Midbrain (tissue), 1 donor: Measurements from ENCODE around the gene ZC3H12C.
"Not testable (repeated sequence)": the region's sequence is repeated elsewhere in the genome, so short reads cannot be mapped to it uniquely, and the experiment has no call there.

ENCODE experiments used
- DNase-seq: peaks from one replicate; lab custom pipeline; 2025; lab: John Stamatoyannopoulos, UW

Gene ZC3H12C

DNA sequence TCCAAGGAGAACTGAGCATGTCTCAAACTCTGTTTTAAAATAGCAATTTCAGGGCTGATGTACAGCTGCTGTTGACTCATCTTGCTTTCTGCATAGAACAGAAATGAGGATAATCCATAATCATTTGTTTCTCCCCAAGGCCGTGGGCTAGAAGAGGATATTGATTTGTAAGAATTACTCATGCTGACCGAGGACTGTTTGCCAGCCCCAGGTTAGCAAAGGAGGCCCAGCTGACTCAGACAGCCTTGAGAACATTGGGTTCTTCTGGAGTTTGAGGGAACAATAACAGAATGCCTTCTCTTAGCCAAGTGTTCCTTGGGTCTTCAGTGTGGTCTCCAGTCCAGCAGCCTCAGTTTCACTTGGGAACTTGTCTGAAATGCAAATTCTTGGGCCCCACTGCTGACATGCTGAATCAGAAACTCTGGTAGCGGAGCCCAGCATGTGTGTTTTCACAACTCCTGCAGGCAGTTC lies 92.0 kb downstream of the ZC3H12C start:
- peak; percentile 35 for DNase-seq

DNA sequence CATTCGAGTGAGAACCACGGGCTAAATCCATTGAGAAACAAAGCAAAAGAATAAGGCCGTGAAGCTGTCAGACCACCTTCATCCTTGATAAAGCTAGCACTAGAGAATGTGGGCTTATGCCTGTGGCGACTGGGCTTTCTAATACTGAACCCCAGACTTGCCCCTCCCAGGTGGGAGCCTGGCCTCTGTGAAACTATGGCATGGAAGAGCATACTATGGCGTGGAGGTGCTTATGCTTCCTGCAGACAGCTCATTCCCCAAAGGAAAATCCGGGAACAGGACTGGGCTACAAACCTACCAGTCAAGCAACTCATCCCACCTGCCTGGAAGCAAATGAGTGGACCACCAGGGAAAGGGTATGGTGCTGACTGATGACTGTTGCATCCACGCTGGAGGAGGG lies 92.4 kb downstream of the ZC3H12C start:
- DNase-seq: no peak

DNA sequence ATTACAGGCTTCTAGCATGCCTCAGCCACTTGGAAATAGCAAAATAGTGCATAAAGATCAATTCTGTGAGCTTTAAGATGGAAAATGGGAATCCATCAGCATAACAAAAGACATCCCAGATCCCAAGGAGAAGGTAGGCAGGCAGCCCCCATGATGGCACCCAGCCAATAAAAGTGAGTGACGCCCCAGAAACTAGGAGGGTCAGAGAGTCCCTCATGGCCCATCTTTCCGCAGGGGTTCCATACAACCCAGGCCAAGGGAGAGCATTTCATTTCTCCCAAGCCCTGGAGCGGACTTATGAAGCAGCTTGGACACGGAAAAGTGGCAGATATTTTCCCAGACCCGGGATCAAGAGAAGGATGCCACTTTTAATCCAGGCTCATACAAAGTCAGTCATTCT lies 93.3 kb downstream of the ZC3H12C start:
- DNase-seq: no peak

DNA sequence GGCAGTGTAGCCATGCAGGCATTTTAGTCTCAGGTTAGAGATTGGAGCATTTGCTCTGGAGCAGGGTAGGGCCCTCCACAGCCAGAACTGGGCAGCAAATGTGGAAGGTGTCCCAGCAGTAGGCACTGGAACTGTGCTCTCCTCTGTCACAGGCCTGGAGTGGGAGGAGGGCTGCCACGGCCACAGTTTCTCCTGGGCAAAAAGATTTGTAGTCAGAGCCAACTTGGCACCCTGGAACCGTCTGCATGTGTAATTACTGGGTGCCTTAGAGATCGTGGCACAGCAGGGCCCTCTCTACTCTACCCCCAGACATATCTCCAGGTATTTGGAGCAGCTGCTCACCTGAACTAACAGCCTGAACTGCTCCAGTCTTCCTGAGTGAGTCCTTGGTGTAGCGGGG lies 93.7 kb downstream of the ZC3H12C start:
- DNase-seq: no peak

DNA sequence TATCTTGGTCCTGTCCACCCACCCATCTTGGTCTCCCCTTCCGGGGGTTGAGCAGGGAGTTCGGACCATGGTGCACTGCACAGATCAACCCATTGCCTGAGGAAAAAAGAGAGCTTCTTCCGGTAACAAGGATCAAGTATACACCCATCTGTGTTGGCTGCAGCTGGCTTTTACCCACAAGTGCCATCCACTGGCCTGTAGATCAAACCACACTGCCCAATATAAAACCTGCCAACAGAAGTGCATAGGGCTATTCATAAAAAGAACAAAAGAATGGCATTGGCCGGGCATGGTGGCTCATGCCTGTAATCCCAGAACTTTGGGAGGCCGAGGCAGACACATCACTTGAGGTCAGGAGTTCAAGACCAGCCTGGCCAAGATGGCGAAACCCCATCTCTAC lies 94.5 kb downstream of the ZC3H12C start:
- DNase-seq: no peak

DNA sequence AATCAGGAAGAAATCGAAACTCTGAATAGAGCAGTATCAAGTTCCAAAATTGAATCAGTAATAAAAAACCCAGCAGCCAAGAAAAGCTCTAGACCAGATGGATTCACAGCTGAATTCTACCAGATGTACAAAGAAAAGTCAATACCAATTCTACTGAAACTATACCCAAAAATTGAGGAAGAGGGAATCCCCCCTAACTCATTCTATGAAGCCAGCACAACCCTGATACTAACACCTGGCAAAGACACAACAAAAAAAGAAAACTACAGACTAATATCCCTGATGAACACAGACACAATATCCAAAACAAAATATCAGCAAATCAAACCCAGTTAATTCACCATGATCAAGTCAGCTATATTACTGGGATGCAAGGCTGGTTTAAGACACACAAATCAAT lies 97.7 kb downstream of the ZC3H12C start:
- no peak for DNase-seq

DNA sequence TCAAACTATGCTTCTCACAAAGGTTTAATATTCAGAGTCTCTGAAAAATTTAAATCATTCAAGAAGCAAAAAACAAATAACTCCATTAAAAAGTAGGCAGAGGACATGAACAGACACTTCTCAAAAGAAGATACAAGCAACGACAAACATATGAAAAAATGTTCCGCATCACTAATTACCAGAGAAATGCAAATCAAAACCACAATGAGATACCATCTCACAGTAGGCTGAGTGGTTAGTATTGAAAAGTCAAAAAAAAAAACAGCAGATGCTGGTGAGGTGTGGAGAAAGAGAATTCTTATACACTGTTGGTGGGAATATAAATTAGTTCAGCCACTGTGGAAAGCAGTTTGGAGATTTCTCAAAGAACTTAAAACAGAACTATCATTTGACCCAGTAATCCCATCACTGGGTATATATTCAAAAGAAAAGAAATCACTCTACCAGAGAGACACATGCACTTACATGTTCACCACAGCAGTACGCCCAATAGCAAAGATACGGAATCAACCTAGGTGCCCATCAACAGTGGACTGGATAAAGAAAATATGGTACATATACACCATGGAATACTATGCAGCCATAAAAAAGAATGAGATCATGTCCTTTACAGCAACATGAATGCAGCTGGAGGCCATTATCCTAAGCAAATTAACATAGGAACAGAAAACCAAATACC lies 99.6 kb downstream of the ZC3H12C start:
- DNase-seq: not testable (repeated sequence)

DNA sequence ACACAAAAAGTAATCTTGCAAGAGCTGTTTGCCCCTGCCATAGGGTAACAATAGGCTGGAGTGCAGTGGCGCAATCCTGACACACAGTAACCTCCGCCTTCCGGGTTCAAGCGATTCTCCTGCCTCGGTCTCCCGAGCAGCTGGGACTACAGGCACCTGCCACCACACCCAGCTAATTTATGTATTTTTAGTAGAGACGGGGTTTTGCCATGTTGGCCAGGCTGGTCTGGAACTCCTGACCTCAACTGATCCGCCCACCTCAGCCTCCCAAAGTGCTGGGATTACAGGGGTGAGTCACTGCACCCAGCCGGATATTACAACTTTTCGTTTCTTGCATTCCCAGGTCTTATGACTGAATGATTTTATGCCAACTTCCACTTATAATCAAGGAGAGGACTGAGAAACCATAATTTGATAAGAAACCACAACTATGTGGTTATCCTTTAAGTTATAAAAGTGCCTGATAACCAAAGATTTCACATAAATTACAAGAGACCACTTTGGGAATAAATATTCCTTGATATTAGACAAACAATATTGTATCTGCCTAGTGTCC lies 101.1 kb downstream of the ZC3H12C start:
- not testable (repeated sequence) for DNase-seq

DNA sequence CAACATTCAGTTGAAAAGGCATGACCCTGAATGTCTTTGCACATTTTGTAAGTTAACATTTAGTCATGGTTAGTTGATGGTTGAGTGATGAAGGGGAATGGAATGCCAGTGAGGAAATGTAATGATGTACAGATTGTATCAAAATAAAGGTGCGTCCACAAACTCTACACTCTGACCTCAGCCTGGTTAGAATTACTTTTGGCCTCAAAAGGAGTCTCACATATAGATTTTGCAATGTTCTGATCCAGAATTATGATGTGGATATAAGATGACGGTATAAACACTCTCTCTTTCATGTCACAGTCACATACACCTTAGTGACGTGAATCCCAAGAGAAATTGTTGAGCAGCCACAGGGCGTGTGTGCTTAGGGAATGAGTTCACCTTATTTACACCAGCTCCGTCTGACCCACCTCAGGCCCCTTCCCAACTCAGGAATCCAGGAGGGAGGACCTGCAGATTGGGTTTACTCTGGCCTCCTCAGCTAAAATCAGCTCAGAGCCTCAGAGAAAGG lies 103.1 kb downstream of the ZC3H12C start:
- no peak for DNase-seq

DNA sequence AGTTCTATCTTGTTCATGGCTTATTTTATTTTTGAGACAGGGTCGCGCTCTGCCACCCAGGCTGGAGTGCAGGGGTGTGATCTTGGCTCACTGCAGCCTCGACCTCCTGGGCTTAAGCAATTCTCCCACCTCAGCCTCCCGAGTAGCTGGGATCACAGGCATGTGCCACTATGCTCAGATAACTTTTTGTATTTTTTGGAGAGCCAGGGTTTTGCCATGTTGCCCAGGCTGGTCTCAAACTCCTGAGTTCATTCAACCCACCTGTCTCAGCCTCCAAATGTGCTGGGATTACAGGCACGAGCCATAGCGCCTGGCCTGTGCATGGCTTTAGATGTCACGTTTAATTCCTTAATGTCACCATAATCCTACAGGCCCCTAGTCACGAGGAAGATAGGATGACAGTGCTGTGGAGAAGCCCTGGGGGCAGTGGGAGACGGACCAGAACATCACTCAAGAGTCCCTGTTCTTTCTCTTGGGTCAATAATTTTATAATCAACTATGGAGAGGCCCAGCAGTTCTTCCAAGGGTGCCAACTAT lies 103.8 kb downstream of the ZC3H12C start:
- no peak for DNase-seq

DNA sequence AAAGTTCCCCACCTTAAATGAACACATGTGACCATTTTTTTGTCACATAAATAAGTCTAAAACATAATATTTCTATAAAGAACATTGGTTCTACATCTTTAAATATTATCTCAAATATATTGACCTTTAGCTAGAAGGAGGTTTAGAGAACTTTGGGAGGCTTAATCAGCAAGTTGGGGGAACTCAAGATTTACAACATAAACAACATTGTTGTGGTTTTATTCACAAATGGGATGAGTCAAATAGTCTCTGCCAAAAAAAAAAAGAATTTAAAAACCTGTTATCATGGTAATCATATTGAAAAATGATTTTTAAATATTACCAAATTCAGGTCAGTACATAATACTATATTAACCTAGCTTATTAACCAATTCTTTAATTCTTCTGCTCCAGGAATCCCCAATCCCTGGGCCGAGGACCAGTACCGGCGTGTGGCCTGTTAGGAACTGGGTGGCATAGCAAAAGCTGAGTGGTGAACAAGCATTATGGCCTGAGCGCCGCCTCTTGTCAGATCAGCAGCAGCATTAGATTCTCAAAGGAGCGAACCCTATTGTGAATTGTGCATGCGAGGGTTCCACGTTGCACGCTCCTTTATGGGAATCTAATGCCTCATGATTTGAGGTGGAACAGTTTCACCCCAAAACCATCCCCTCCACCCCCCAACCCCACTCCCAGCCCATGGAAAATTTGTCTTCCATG lies 105.0 kb downstream of the ZC3H12C start:
- DNase-seq: no peak

DNA sequence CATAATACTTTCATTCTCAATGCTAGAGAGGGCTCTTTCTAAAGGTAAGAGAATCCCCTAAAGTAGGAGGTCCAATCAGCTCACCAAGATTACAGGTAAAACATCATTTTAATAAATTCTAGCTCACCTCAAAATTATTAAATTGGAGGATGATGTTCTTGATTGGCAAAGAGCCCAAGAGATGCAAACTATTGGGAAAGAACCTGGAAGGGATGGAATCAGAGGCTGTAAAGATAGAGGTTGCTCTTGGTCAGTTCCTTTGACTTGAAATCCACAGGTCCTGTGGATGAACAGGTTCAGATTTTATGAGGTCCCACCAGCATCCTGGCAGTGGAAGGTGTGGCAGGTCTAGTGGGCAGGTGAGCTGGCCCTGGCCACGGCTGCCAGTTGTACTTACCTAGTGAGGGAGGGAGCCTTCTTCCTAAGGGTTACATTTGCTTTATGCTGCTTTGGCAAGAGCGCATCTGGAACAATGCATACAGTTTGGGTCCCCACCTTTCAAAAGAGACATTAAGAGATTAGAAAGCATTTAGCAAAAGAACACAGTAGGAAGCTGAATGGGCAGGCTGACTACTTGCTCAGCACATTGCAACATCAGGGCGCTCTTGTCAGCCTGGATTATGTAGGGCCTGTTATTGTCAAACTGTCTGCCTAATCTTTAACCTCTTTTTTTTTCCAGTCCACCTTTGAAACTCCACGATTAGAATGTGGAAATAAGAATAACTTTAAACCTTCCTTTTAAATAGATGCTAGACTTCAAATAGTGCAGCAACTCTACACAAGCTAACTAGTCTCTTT lies 106.2 kb downstream of the ZC3H12C start:
- no peak for DNase-seq

DNA sequence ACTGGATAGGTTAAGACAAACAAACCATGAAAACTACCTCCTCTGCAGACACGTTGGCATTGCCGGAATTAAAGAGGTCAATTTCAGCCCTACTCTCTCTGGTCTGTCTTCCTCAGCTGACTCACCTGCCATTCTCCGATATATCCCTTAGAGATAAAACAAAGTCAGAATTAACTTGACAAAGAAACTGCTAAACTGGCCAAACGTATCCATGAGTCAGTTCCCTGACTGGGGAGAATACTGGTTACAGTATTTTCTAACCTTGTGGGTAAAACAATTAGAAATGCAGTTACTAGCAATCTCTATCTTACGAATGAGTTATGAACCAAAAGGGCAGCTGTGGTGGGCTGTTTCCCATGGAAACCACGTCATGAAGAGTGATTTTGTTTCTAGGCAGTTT lies 107.0 kb downstream of the ZC3H12C start:
- DNase-seq: no peak

DNA sequence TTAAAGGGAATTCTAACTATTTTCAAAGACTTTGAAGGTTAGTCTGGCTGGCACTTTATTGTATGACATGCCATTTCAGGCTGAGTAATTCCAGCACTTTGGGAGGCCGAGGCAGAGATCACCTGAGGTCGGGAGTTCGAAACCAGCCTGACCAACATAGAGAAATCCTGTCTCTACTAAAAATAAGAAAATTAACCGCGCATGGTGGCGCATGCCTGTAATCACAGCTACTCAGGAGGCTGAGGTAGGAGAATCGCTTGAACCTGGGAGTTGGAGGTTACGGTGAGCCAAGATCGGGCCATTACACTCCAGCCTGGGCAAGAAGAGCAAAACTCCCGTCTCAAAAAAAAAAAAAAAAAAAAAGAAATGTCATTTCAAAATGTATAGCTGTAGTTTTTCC lies 107.6 kb downstream of the ZC3H12C start:
- DNase-seq: no peak

DNA sequence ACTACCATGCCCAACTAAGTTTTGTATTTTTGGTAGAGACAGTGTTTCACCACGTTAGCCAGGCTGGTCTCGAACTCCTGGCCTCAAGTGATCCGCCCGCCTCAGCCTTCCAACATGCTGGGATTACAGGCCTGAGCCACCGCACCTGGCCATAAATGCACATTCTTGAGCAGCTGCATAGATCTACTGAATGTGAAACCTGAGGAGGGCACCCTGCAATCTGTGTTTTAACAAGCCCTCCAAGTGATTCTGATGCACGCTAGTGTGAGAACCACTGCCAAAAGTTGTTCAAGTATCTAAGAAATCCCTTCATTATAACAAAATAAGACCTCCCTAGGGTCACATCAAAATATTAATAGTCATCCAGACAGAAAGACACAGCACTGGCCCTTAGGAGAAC lies 113.9 kb downstream of the ZC3H12C start:
- DNase-seq: no peak

DNA sequence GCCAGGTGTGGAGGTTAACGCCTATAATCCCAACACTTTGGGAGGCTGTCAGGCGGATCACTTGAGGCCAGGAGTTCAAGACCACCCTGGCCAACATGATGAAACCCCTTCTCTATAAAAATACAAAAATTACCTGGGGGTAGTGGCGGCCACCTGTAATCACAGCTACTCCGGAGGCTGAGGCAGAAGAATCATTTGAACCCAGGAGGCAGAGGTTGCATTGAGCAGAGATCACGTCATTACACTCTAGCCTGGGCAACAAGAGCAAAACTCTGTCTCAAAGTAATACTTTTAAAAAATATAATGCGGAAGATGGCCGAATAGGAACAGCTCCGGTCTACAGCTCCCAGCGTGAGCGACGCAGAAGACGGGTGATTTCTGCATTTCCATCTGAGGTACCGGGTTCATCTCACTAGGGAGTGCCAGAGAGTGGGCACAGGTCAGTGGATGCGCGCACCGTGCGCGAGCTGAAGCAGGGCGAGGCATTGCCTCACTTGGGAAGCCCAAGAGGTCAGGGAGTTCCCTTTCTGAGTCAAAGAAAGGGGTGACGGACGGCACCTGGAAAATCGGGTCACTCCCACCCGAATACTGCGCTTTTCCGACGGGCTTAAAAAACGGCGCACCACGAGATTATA lies 115.6 kb downstream of the ZC3H12C start:
- not testable (repeated sequence) for DNase-seq

DNA sequence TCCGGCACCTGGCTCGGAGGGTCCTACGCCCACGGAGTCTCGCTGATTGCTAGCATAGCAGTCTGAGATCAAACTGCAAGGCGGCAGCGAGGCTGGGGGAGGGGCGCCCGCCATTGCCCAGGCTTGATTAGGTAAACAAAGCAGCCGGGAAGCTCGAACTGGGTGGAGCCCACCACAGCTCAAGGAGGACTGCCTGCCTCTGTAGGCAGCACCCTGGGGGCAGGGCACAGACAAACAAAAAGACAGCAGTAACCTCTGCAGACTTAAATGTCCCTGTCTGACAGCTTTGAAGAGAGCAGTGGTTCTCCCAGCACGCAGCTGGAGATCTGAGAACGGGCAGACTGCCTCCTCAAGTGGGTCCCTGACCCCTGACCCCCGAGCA lies 116.1 kb downstream of the ZC3H12C start:
- not testable (repeated sequence) for DNase-seq

DNA sequence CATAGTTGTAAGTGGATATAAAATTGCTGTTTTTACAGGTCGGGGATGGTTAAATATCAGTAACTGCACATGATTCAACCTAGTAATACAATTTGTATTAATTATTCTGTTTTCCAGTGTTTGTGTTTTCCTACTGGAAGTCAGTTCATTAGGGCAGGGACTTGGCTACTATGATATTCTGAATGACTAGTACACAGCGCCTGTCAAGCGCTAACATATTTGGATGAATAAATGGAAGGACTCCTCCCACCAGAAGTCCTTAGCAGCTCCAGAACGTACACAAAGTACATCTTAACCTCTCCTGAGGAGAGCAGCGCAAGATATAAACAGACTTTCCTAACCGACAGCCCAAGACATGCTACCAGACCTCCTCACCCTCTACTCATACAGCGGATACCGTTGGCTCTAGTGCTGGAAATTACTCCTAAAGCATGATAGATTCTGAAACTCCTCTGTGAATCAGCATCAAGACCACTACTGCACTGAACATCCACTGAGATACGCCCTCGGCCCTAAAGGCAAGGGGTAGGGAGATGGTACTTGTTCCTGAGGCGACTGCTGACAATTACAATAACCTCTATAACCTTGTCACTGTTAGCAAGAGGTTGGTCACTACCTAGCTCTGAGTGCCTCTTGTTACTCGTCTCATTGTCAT lies 124.2 kb downstream of the ZC3H12C start:
- DNase-seq: no peak

DNA sequence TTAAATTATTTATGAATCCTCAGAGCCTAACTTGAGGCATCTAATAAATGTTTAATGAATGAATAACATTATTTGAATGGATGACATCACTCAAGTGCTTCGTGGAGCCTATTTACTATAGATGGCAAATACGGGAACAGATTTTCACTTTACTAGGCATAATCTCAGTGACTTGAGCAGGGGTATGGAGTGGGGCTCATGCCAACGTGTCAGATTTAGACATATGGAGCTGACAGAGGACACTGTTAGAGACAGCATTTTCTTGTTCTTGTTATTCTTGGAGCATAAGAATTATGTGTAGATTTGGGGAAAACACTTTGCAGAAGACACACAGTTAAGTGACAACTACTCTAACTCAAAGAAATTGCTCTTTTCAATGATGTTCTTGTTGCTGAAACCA lies 124.7 kb downstream of the ZC3H12C start:
- DNase-seq: no peak

DNA sequence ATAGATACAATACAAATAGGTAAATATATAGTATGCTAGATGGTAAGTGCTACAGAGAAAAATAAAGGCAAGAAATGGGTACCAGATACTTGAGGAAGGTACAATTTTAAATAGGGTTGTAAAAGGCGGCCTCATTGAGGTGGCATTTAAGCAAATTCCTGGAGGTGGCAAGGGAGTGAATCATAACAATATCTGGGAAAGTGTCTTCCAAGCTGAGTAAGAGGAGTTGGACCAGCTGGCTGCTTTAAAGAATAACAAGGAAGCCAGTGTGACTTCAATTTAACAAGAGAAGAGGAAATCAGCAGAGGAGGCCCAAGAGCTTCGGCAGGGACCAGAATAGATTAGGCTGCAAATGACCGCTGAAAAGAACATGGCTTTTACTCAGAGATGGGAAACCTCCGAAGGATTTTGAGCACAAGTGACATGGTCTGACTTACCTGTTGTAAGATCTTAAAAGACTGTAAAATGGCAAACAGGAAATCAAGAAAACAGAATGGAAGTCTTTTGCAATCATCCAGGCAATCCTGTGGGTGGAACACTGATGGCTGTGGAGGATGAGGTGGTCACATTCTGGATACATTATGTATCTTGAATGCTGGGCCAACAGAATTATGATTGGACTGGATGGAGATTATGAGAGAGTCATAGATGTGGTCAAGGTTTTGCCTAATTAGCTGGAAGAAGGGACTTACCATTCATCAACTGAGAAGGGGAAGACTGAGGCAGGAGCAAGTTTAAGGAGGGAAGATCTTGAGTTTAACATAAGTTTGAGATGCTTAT lies 126.0 kb downstream of the ZC3H12C start:
- DNase-seq: no peak
